Measurements from ENCODE around the gene AP1G2.

The AP1G2 gene

GRCh38 chr14:23514644-23514957, 53.0 kb downstream of the AP1G2 start:
- DNase-seq (ENCODE audit: low read depth): no peak

- no peak for DNase-seq (ENCODE audit: low read depth)
Measured at GRCh38 chr14:23513818-23514643, 53.6 kb downstream of the AP1G2 start.

DNA sequence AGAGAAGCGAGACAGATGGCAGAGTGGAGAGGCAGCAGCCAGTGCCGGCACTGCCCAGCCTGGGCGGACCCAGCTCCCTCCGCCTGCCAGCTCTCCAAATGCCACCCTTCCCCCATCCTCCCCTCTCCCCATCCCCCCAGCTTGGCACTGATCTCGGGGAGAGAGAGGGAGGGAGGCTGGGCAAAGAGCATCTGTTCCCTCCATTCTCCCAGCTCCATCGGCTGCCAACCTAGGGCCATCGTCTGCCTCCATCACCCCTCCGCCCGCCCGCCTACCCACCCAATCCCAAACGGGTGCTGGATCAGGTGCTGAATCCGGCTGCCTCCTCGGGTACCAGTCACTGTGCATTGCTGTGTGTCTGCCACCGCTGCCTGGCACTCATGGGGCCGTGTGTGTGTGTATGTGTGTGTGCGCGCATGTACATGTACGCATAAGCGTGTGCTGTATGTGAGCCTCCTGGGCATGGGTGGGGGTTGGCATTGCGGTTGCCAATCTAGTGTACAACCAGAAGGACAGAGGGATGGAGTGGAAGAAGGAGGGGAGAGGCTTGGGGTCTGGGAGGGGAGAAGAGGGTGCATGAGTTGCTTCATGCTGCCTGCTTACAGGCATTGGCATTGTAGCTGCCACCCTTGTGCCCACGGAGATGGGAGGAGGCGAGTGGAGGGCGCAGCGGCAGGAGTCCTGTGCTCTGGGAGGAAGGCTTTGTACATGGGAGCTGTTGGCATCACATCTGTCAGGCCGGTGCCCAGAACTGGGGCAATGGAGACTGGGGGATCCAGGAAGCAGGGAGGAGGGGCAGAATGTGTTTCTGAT, 54.4 kb downstream of the AP1G2 start:
- no peak for DNase-seq (ENCODE audit: low read depth)

DNA sequence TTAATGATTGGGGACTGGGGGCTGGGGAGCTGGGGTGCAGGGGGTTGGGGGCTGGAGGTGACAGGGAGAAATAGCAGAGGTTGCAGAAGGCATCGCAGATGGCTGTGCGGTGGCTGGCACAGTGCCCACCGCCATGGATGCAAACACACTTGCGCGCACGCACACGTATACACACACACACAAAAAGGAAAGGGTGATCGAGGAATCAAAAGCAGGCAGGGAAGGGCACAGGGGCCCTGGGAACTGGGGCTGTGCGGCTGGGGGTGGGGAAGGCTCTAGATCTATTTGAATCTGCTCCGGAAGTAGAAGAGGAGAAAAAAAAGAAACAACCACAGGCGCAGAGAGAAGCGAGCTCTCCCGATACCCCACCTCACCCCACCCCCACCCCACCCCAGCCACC, 55.4 kb downstream of the AP1G2 start:
- DNase-seq (ENCODE audit: low read depth): no peak
